K562 (cell line): ENCODE data around the gene LHCGR. TPM values are rescaled to one million over a fixed set of nuclear protein-coding genes. Genes with fewer than 3 reads are reported as not detected.

Experiments
- ATAC-seq: fragments of 200-7000 bp; cut with Tn5 transposase; 3 replicates; pipeline ENCODE4 v1.9.1; 2020; ENCODE audit warnings: moderate library complexity
- BruUV-seq: library from RNA; stranded (reverse); fragments of 400-500 nt; replicated peaks from 2 replicates; lab custom pipeline; 2021; lab: Mats Ljungman, UMichigan
- CTCF ChIA-PET: fragments of 300-600 bp; formaldehyde crosslinking; extraction: SDS; loops from one replicate; lab custom pipeline; 2021; ENCODE audit warnings: low intra/inter-chr PET ratio; lab: Yijun Ruan, JAX
- POLR2A ChIA-PET: fragments of 300-600, 350-650 bp; sonication (Branson Sonifier 250); formaldehyde crosslinking; extraction: SDS; loops from one replicate; lab custom pipeline; 2021; ENCODE audit warnings: antibody characterized with exemption, inconsistent platforms; lab: Yijun Ruan, JAX
- DNase-seq, 4 experiments: peaks; one replicate each; pipeline versions ENCODE4 v3.0.0 to v3.0.0-alpha.2; 2011 to 2018; ENCODE audit warnings: low spot score in 3 of 4, mixed read lengths in 3 of 4; ENCODE audit errors: extremely low read depth in 1 of 4
- FAIRE-seq: peaks from 2 replicates; lab custom pipeline; 2011; peaks lifted over from hg19 to GRCh38; lab: Jason Lieb, UNC
- H2AFZ ChIP-seq: 2 replicates; pipeline ENCODE4 v1.6.0; 2011; ENCODE audit warnings: low read depth, low read length, control low read depth, inconsistent platforms
- H3K27ac ChIP-seq: fragments of 200-600 bp; 3 replicates; pipeline ENCODE4 v1.8.0; 2011; ENCODE audit warnings: low read depth, mild to moderate bottlenecking, control low read depth, inconsistent platforms, low read length, moderate library complexity, mixed read lengths; ENCODE audit errors: extremely low read depth
- H3K27me3 ChIP-seq, 2 experiments: fragments of 300-600 bp in 1 of 2; 2 replicates in 1 of 2; 3 replicates in 1 of 2; pipeline versions ENCODE4 v1.6.0 to v1.8.0; 2011; ENCODE audit warnings: inconsistent platforms in 2 of 2, low read length in 2 of 2, mild to moderate bottlenecking in 1 of 2, mixed read lengths in 1 of 2, moderate library complexity in 1 of 2; ENCODE audit not compliant: control insufficient read depth in 2 of 2, insufficient read depth in 2 of 2
- H3K36me3 ChIP-seq: fragments of 300-600 bp; 3 replicates; pipeline ENCODE4 v1.8.0; 2011; ENCODE audit warnings: mild to moderate bottlenecking, low read length, inconsistent platforms; ENCODE audit not compliant: control insufficient read depth, insufficient read depth
- H3K4me1 ChIP-seq, 2 experiments: fragments of 200-600 bp in 1 of 2; replicated peaks in 1 of 2; 2 replicates in 1 of 2; 3 replicates in 1 of 2; pipeline versions ENCODE4 v1.5.1 to v1.8.0; 2011; ENCODE audit warnings: inconsistent platforms in 2 of 2, low read length in 2 of 2, mild to moderate bottlenecking in 1 of 2, mixed read lengths in 1 of 2, moderate library complexity in 1 of 2; ENCODE audit not compliant: control insufficient read depth in 2 of 2, insufficient read depth in 2 of 2
- H3K4me2 ChIP-seq: 2 replicates; pipeline ENCODE4 v1.6.1; 2011; ENCODE audit warnings: low read length, control low read depth, inconsistent platforms, mixed read lengths; ENCODE audit not compliant: insufficient read depth
- H3K4me3 ChIP-seq: fragments of 200-600 bp; sonication (generic), shearing (Covaris generic); 2 replicates; pipeline ENCODE4 v1.5.1; 2016; ENCODE audit warnings: control low read depth, inconsistent platforms
- H3K79me2 ChIP-seq: fragments of 200-600 bp; 3 replicates; pipeline ENCODE4 v1.8.0; 2011; ENCODE audit warnings: low read length, inconsistent platforms; ENCODE audit not compliant: control insufficient read depth, insufficient read depth
- H3K9ac ChIP-seq, 2 experiments: 2 replicates each; pipeline versions ENCODE4 v1.6.0 to v1.6.1; 2011; ENCODE audit warnings: low read depth in 2 of 2, low read length in 2 of 2, control low read depth in 1 of 2, inconsistent platforms in 1 of 2, mild to moderate bottlenecking in 1 of 2, mixed read lengths in 1 of 2; ENCODE audit not compliant: insufficient read depth in 1 of 2
- H3K9me1 ChIP-seq: one replicate; pipeline ENCODE4 v1.6.0; 2011; ENCODE audit warnings: inconsistent platforms, mild to moderate bottlenecking, low read length, moderate library complexity; ENCODE audit not compliant: control insufficient read depth, insufficient read depth
- H3K9me3 ChIP-seq: replicated peaks from 2 replicates; pipeline ENCODE4 v1.5.1; 2011; ENCODE audit warnings: low read depth, low read length, inconsistent platforms; ENCODE audit not compliant: control insufficient read depth, insufficient read depth
- H4K20me1 ChIP-seq: replicated peaks from 2 replicates; pipeline ENCODE4 v1.6.1; 2011; ENCODE audit warnings: low read length, inconsistent platforms, mixed read lengths; ENCODE audit not compliant: control insufficient read depth, insufficient read depth
- BMI1 ChIP-seq: fragments of 150-350 bp; IDR thresholded peaks from 2 replicates; pipeline ENCODE4 v1.6.1; 2014; ENCODE audit warnings: low read length
- CGGBP1 ChIP-seq: fragments of 250-450 bp; sonication (Bioruptor Pico); IDR thresholded peaks from 2 replicates; pipeline ENCODE4 v1.9.0; 2021; ENCODE audit warnings: mild to moderate bottlenecking
- CHCHD3 ChIP-seq: fragments of 250-450 bp; sonication (Bioruptor Pico); IDR thresholded peaks from 2 replicates; pipeline ENCODE4 v2.1.2; 2022; ENCODE audit warnings: mild to moderate bottlenecking
- ESRRB ChIP-seq: fragments of 250-450 bp; sonication (Bioruptor Pico); IDR thresholded peaks from 2 replicates; pipeline ENCODE4 v1.5.0; 2020; ENCODE audit warnings: mild to moderate bottlenecking, moderate library complexity, borderline replicate concordance
- KLF1 ChIP-seq: fragments of 450-650 bp; IDR thresholded peaks from 2 replicates; pipeline ENCODE4 v1.6.1; 2016; ENCODE audit warnings: missing genetic modification characterization, missing compliant biosample characterization
- KLF10 ChIP-seq: fragments of 250-450 bp; sonication (Bioruptor Pico); IDR thresholded peaks from 2 replicates; pipeline ENCODE4 v1.6.1; 2021; ENCODE audit warnings: matching md5 sums
- MECOM ChIP-seq: fragments of 250-450 bp; sonication (Bioruptor Pico); IDR thresholded peaks from 2 replicates; pipeline ENCODE4 v1.8.0; 2022; ENCODE audit warnings: inconsistent platforms
- NFE2L1 ChIP-seq: fragments of 450-650 bp; IDR thresholded peaks from 2 replicates; pipeline ENCODE4 v1.6.1; 2016; ENCODE audit warnings: missing genetic modification characterization, low read depth, mild to moderate bottlenecking, missing compliant biosample characterization, moderate library complexity, borderline replicate concordance
- SIN3A ChIP-seq, 2 experiments: fragments of 150-350 bp in 1 of 2; IDR thresholded peaks; 2 replicates each; pipeline ENCODE4 v1.6.1; 2011 to 2016; ENCODE audit warnings: borderline replicate concordance in 2 of 2, low read depth in 2 of 2, low read length in 2 of 2, mild to moderate bottlenecking in 2 of 2, moderate library complexity in 2 of 2; ENCODE audit not compliant: control insufficient read depth in 1 of 2
- TAF9B ChIP-seq: fragments of 450-650 bp; IDR thresholded peaks from 2 replicates; pipeline ENCODE4 v1.6.1; 2018; ENCODE audit warnings: mild to moderate bottlenecking; ENCODE audit not compliant: partially characterized antibody
- TCF15 ChIP-seq: fragments of 250-450 bp; sonication (Bioruptor Pico); IDR thresholded peaks from 2 replicates; pipeline ENCODE4 v1.8.0; 2022; ENCODE audit warnings: moderate library complexity, mild to moderate bottlenecking, inconsistent platforms
- ZFP91 ChIP-seq: sonication (generic); formaldehyde crosslinking; IDR thresholded peaks from 2 replicates; pipeline ENCODE4 v1.8.0; 2022; ENCODE audit warnings: mild to moderate bottlenecking, missing genetic modification reagents
- ZNF23 ChIP-seq: fragments of 250-450 bp; sonication (Bioruptor Pico); IDR thresholded peaks from 2 replicates; pipeline ENCODE4 v1.4.0; 2020; ENCODE audit warnings: mild to moderate bottlenecking
- ZNF274 ChIP-seq: IDR thresholded peaks from 2 replicates; pipeline ENCODE4 v1.6.1; 2011; ENCODE audit warnings: low read depth, mild to moderate bottlenecking, low read length, moderate library complexity, borderline replicate concordance
- ZNF707 ChIP-seq: fragments of 250-450 bp; sonication (Bioruptor Pico); conservative IDR thresholded peaks from 2 replicates; pipeline ENCODE4 v1.8.0; 2022; ENCODE audit warnings: inconsistent platforms, mild to moderate bottlenecking, moderate library complexity
- ZNF717 ChIP-seq: fragments of 250-450 bp; sonication (Bioruptor Pico); IDR thresholded peaks from 2 replicates; pipeline ENCODE4 v1.5.0; 2021
- ZNF830 ChIP-seq: fragments of 250-450 bp; sonication (Bioruptor Pico); IDR thresholded peaks from 2 replicates; pipeline ENCODE4 v1.5.0; 2021; ENCODE audit warnings: mild to moderate bottlenecking
- whole genome bisulfite sequencing: fragments of 100-300 bp; shearing (Covaris generic); methylation state at CpG from one replicate; pipeline ENCODE4 v1.1.6; 2016; ENCODE audit warnings: low coverage, mixed read lengths; ENCODE audit not compliant: insufficient coverage; ENCODE audit errors: missing lambda C conversion rate; 5-methylcytosine and 5-hydroxymethylcytosine counted together
- in situ Hi-C: fragments of 300-500 bp; cut with MboI; formaldehyde crosslinking; loops from 4 replicates; pipeline ENCODE4 v1.15.0; 2018; ENCODE audit warnings: inconsistent platforms, mixed read lengths
- intact Hi-C: fragments of 100-400 bp; cut with micrococcal nuclease; formaldehyde crosslinking; loops from 2 replicates; pipeline ENCODE4 v1.14.2; 2022
- polyA plus RNA-seq, 8 experiments: library from polyadenylated mRNA; depleted of rRNA in 4 of 8; stranded (reverse) in 5 of 8; unstranded in 3 of 8; fragments of >200 nt; fragmentation: Nextera tagmentation in 2 of 8; fragmentation: Illumina TruSeq in 1 of 8; extraction: Ambion mirVana in 2 of 8; extraction: Trizol in 1 of 8; gene quantifications; 2 replicates each; pipeline versions ENCODE4 v1.2.1 to v1.2.3, GENCODE V29; 2011 to 2014; ENCODE audit warnings: inconsistent platforms in 1 of 8, missing spikeins in 1 of 8
- total RNA-seq, 7 experiments: library from RNA; depleted of rRNA in 6 of 7; stranded (reverse); fragments of >200 nt in 6 of 7; fragmentation: Illumina TruSeq in 2 of 7; extraction: Trizol in 2 of 7; gene quantifications; 2 replicates each; pipeline versions ENCODE4 v1.2.1 to v1.2.3, GENCODE V29; 2011 to 2021; ENCODE audit warnings: low replicate concordance in 1 of 7

Gene LHCGR
- total and polyA plus RNA-seq, 9 of the 15 experiments (the other 6 are each of a cell fraction or from before 2014, with no cell fraction given) = not detected

- ChIA-PET POLR2A (no interaction called here), CTCF (no interaction called here)
- H2AFZ ChIP-seq = no peak overlapping the region
- no TSS peak for BruUV-seq
- H3K36me3 ChIP-seq = no peaks in the 10 kb centered on the region
- H3K27ac ChIP-seq = no peak overlapping the region
- intact Hi-C loops (no loop called here), in situ Hi-C loops (no loop called here)
- no peak for DNase-seq
- peaks cover 0 to 30% of the 10 kb centered on the region in 2 experiments; a peak in 2 of 5 replicates for H3K4me1 ChIP-seq
- no peak for ATAC-seq
- H3K27me3 ChIP-seq = no peaks in the 10 kb centered on the region
- no peaks in the 10 kb centered on the region for H3K9me1 ChIP-seq
- FAIRE-seq = no peak
- H3K9me3 ChIP-seq = peaks cover 2% of the 10 kb centered on the region; the same call in 1 of the 2 replicates
- 5% methylated on average over 2 of the region's 2 CpGs for WGBS
- H3K79me2 ChIP-seq = no peaks in the 10 kb centered on the region
- no peaks in the 10 kb centered on the region for H4K20me1 ChIP-seq
- H3K4me2 ChIP-seq = no peak overlapping the region
- TF ChIP-seq KLF10 (CRISPR knock-in tag) = no peak
- no peak for TF ChIP-seq NFE2L1 (tag)
- TF ChIP-seq BMI1 = no peak
- no peak for TF ChIP-seq ZNF707 (CRISPR knock-in tag)
- TF ChIP-seq TCF15 (CRISPR knock-in tag) = no peak
- no peak for TF ChIP-seq ZFP91 (CRISPR knock-in tag)
- TF ChIP-seq MECOM (CRISPR knock-in tag) = no peak
- no peak for TF ChIP-seq ZNF717
- TF ChIP-seq ZNF830 = no peak
- no peak for TF ChIP-seq KLF1
- TF ChIP-seq CHCHD3 = no peak
- no peak for TF ChIP-seq TAF9B
- no peak for TF ChIP-seq SIN3A (IDR thresholded peaks at IDR 0.05; ENCODE audit: borderline replicate concordance in 2 of 2, control insufficient read depth in 1 of 2, low read depth in 2 of 2, low read length in 2 of 2)
- no peak for TF ChIP-seq ZNF274
- no peak for TF ChIP-seq ESRRB (CRISPR knock-in tag)
- no peak for TF ChIP-seq CGGBP1
- TF ChIP-seq ZNF23 (CRISPR knock-in tag) = no peak
- H3K9ac ChIP-seq = no peak overlapping the region
- no peak overlapping the region for H3K4me3 ChIP-seq
Measured at GRCh38 chr2:48712151-48712550, 43.4 kb downstream of the LHCGR start.
